MCF 10A (cell line): Measurements from ENCODE around the gene DISP2. TPM values are rescaled to one million over a fixed set of nuclear protein-coding genes. Genes with fewer than 3 reads are reported as not detected.

Source experiments
- BruUV-seq: library from RNA; stranded (reverse); fragments of 400-500 nt; replicated peaks from 2 replicates; lab custom pipeline; 2021; lab: Mats Ljungman, UMichigan
- CTCF ChIA-PET: fragments of 300-600 bp; sonication (Branson Sonifier 250); formaldehyde crosslinking; extraction: SDS; loops from one replicate; lab custom pipeline; 2021; ENCODE audit warnings: antibody characterized with exemption, inconsistent platforms; lab: Yijun Ruan, JAX
- POLR2A ChIA-PET: fragments of 300-600, 350-650 bp; sonication (Branson Sonifier 250); formaldehyde crosslinking; extraction: SDS; loops from one replicate; lab custom pipeline; 2020; ENCODE audit warnings: antibody characterized with exemption, inconsistent platforms; lab: Yijun Ruan, JAX
- DNase-seq: peaks from one replicate; pipeline ENCODE4 v3.0.0-alpha.2; 2018; ENCODE audit not compliant: unreplicated experiment
- H3K27ac Mint-ChIP-seq: one replicate; pipeline ENCODE4 v1.8.0; 2022; ENCODE audit warnings: mild to moderate bottlenecking, low read depth, mixed read lengths; ENCODE audit not compliant: unreplicated experiment
- H3K27me3 Mint-ChIP-seq: one replicate; pipeline ENCODE4 v1.8.0; 2022; ENCODE audit warnings: mixed read lengths; ENCODE audit not compliant: insufficient read depth, unreplicated experiment
- H3K36me3 Mint-ChIP-seq: one replicate; pipeline ENCODE4 v1.8.0; 2022; ENCODE audit warnings: mild to moderate bottlenecking, moderate library complexity, mixed read lengths; ENCODE audit not compliant: insufficient read depth, unreplicated experiment
- H3K4me1 Mint-ChIP-seq: one replicate; pipeline ENCODE4 v1.8.0; 2022; ENCODE audit warnings: mixed read lengths; ENCODE audit not compliant: insufficient read depth, unreplicated experiment
- H3K4me3 Mint-ChIP-seq: one replicate; pipeline ENCODE4 v1.8.0; 2022; ENCODE audit warnings: mild to moderate bottlenecking, moderate library complexity, mixed read lengths; ENCODE audit not compliant: unreplicated experiment
- H3K9me3 Mint-ChIP-seq: one replicate; pipeline ENCODE4 v1.8.0; 2022; ENCODE audit warnings: mixed read lengths; ENCODE audit not compliant: unreplicated experiment
- CTCF ChIP-seq: fragments of 200-600 bp; IDR thresholded peaks from one replicate; pipeline ENCODE4 v1.8.0; 2022; ENCODE audit warnings: antibody characterized with exemption, mild to moderate bottlenecking; ENCODE audit not compliant: unreplicated experiment
- intact Hi-C: fragments of 100-400 bp; cut with micrococcal nuclease; formaldehyde crosslinking; loops from 2 replicates; pipeline ENCODE4 v1.14.1; 2022
- total RNA-seq: library from RNA; stranded (reverse); gene quantifications from 2 replicates; pipeline ENCODE4 v1.2.3, GENCODE V29; 2022

The DISP2 gene
- total RNA-seq, 1 experiment from 2014 or later, result 1.8 TPM

- no peaks in the 10 kb centered on the region for H3K36me3 Mint-ChIP-seq
- BruUV-seq, result no TSS peak
- no peak for DNase-seq
- no peak overlapping the region for H3K27ac Mint-ChIP-seq
- ChIA-PET CTCF (interaction anchor here (0.7 to 7.6 kb wide), 7 partner anchors 18 to 76 kb away, joined by 3 to 112 read pairs (median 6); partner anchors contain the start of gene INAFM2), POLR2A (interaction anchor here (0.6 kb wide), 1 partner anchor 287 kb away, joined by 3 read pairs; no protein-coding TSS in a partner anchor)
- intact Hi-C loops, result no loop called here
- TF ChIP-seq CTCF, result no peak
- H3K27me3 Mint-ChIP-seq, result no peaks in the 10 kb centered on the region
- no peaks in the 10 kb centered on the region for H3K9me3 Mint-ChIP-seq
- no peak overlapping the region for H3K4me3 Mint-ChIP-seq
- H3K4me1 Mint-ChIP-seq, result peaks cover 34% of the 10 kb centered on the region
Measured at GRCh38 chr15:40345867-40346578, 12.0 kb upstream of the DISP2 start.

- H3K4me3 Mint-ChIP-seq, result no peak overlapping the region
Measured at GRCh38 chr15:40346579-40347558, 11.2 kb upstream of the DISP2 start.

GRCh38 chr15:40347559-40348473 lies 10.2 kb upstream of the DISP2 start:
- ChIA-PET CTCF (interaction anchor here (0.6 to 1.8 kb wide), 4 partner anchors 16 to 130 kb away, joined by 3 to 5 read pairs (median 4); no protein-coding TSS in a partner anchor), POLR2A (no interaction called here)
- BruUV-seq, result no TSS peak
- H3K4me1 Mint-ChIP-seq, result peaks cover 28% of the 10 kb centered on the region
- TF ChIP-seq CTCF, result no peak
- no peak overlapping the region for H3K27ac Mint-ChIP-seq
- no peak overlapping the region for H3K4me3 Mint-ChIP-seq
- no peak for DNase-seq
- no peaks in the 10 kb centered on the region for H3K36me3 Mint-ChIP-seq
- intact Hi-C loops, result no loop called here
- H3K27me3 Mint-ChIP-seq, result no peaks in the 10 kb centered on the region
- no peaks in the 10 kb centered on the region for H3K9me3 Mint-ChIP-seq

More at GRCh38 chr15:40346579-40347558, 11.2 kb upstream of the DISP2 start:
- ChIA-PET CTCF (interaction anchor here (0.7 to 7.6 kb wide), 8 partner anchors 18 to 129 kb away, joined by 3 to 112 read pairs (median 6); partner anchors contain the start of gene INAFM2), POLR2A (interaction anchor here (0.6 kb wide), 1 partner anchor 286 kb away, joined by 3 read pairs; no protein-coding TSS in a partner anchor)
- Mint-ChIP-seq H3K9me3 (no peaks in the 10 kb centered on the region), H3K36me3 (no peaks in the 10 kb centered on the region), H3K4me1 (peaks cover 30% of the 10 kb centered on the region), H3K27ac (no peak overlapping the region), H3K27me3 (no peaks in the 10 kb centered on the region)
- no peak for DNase-seq
- intact Hi-C loops, result no loop called here
- TF ChIP-seq CTCF, result no peak
- BruUV-seq, result no TSS peak
